H1 (cell line): ENCODE results near the gene BBS4.

Experiments used
- CTCF ChIP-seq, 3 experiments: IDR thresholded peaks; 1 replicate in 2 of 3; 2 replicates in 1 of 3; pipeline versions ENCODE4 v1.5.1 to v1.6.1; 2011; ENCODE audit warnings: low read length in 3 of 3, mild to moderate bottlenecking in 3 of 3, inconsistent platforms in 2 of 3, low read depth in 1 of 3, moderate library complexity in 1 of 3; ENCODE audit not compliant: insufficient read depth in 1 of 3; ENCODE audit errors: control extremely low read depth in 1 of 3
- GABPA ChIP-seq: IDR thresholded peaks from 2 replicates; pipeline ENCODE4 v1.6.1; 2011; ENCODE audit warnings: mild to moderate bottlenecking, low read length, moderate library complexity, borderline replicate concordance; ENCODE audit not compliant: insufficient read depth
- POLR2A ChIP-seq, 2 experiments: IDR thresholded peaks; 1 replicate in 1 of 2; 2 replicates in 1 of 2; pipeline ENCODE4 v1.6.1; 2011; ENCODE audit warnings: low read depth in 2 of 2, low read length in 2 of 2, mild to moderate bottlenecking in 2 of 2; ENCODE audit errors: control extremely low read depth in 1 of 2
- POLR2AphosphoS5 ChIP-seq: IDR thresholded peaks from 2 replicates; pipeline ENCODE4 v1.6.1; 2011; ENCODE audit warnings: low read depth, low read length
- YY1 ChIP-seq: IDR thresholded peaks from 2 replicates; pipeline ENCODE4 v1.6.1; 2011; ENCODE audit warnings: low read depth, mild to moderate bottlenecking, low read length

- TF ChIP-seq GABPA (no peak), CTCF (IDR thresholded peaks at IDR 0.05; ENCODE audit: control extremely low read depth in 1 of 3, insufficient read depth in 1 of 3, low read depth in 1 of 3, low read length in 3 of 3) (no peak), YY1 (no peak), POLR2AphosphoS5 (no peak), POLR2A (IDR thresholded peaks at IDR 0.05; ENCODE audit: control extremely low read depth in 1 of 2, low read depth in 2 of 2, low read length in 2 of 2) (no peak)
Observed at GRCh38 chr15:72766025-72766424, 80.0 kb downstream of the BBS4 start.
